Measurements from ENCODE around the gene FSTL4. TPM values are rescaled to one million over a fixed set of nuclear protein-coding genes. Genes with fewer than 3 reads are reported as not detected.

The FSTL4 gene
- total and polyA plus RNA-seq, 2 experiments from 2014 or later: 0.47 to 0.74 TPM

DNA sequence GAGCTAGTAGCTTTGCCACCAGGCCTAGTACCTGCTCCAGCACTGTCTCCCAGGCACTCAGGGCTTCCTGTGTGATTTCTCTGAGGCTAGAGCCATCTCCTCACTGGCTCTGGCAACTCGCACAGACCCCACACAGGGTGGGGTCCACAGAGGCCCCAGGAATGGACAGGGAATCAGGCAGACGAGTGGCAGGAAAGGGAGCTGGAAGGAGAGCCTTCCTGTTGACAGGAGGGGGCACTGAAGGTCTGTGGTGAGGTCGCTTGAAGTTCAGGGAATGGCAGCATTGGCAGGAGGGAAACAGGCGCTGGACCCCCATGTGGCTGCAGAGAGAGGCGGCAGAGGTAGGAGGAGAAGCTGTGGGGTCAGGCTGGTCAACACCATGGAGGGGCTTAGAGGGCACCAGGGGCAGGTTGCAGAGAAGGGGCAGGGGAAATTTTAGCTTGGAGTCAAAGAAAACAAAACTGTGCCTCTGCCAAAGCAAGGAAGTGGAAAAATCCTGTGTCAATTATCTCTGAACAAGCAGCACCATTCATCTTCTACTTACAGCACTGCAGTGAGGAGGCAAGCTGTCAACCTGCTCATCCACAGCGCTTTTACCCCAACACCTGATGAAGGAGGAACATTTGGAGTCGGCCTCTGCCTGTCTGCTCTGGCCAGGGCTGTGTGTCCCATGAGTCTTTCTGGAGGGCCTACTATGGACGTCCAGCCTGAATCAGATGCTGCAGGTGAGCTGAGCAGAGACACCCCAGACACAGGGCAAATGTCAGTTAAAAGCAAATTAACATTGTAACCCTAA, 270.2 kb downstream of the FSTL4 start:
- no peak overlapping the region for H3K4me2 ChIP-seq
- no peaks in the 10 kb centered on the region for H3K36me3 ChIP-seq (replicated peaks; ENCODE audit: insufficient read depth, low read depth)
- H4K20me1 ChIP-seq (ENCODE audit: insufficient read depth, poor library complexity, severe bottlenecking): no peaks in the 10 kb centered on the region
- 77% methylated on average over 8 of the region's 8 CpGs for WGBS (ENCODE audit: low lambda C conversion rate, missing lambda C conversion rate)
- no peaks in the 10 kb centered on the region for H3K9me2 ChIP-seq (replicated peaks; ENCODE audit: insufficient read depth)
- H3K4me1 ChIP-seq (ENCODE audit: insufficient read depth): peaks cover 4% of the 10 kb centered on the region
- no peak overlapping the region for H3K27ac ChIP-seq
- no peak for DNase-seq (ENCODE audit: low spot score)
- TF ChIP-seq EZH2phosphoT487 (IDR thresholded peaks at IDR 0.05; ENCODE audit: low read depth, severe bottlenecking, unreplicated experiment) (no peak), EZH2 (IDR thresholded peaks at IDR 0.05; ENCODE audit: borderline replicate concordance) (no peak)
- TF ChIP-seq, protein P1, sequence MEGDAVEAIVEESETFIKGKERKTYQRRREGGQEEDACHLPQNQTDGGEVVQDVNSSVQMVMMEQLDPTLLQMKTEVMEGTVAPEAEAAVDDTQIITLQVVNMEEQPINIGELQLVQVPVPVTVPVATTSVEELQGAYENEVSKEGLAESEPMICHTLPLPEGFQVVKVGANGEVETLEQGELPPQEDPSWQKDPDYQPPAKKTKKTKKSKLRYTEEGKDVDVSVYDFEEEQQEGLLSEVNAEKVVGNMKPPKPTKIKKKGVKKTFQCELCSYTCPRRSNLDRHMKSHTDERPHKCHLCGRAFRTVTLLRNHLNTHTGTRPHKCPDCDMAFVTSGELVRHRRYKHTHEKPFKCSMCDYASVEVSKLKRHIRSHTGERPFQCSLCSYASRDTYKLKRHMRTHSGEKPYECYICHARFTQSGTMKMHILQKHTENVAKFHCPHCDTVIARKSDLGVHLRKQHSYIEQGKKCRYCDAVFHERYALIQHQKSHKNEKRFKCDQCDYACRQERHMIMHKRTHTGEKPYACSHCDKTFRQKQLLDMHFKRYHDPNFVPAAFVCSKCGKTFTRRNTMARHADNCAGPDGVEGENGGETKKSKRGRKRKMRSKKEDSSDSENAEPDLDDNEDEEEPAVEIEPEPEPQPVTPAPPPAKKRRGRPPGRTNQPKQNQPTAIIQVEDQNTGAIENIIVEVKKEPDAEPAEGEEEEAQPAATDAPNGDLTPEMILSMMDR (IDR thresholded peaks at IDR 0.05; ENCODE audit: poor library complexity): no peak
- no peak overlapping the region for H2AFZ ChIP-seq
- no peak overlapping the region for H3K4me3 ChIP-seq
- no peaks in the 10 kb centered on the region for H3K79me2 ChIP-seq
- no peaks in the 10 kb centered on the region for H3K9me3 ChIP-seq (ENCODE audit: low read depth)
- H3K27me3 ChIP-seq: no peaks in the 10 kb centered on the region

DNA sequence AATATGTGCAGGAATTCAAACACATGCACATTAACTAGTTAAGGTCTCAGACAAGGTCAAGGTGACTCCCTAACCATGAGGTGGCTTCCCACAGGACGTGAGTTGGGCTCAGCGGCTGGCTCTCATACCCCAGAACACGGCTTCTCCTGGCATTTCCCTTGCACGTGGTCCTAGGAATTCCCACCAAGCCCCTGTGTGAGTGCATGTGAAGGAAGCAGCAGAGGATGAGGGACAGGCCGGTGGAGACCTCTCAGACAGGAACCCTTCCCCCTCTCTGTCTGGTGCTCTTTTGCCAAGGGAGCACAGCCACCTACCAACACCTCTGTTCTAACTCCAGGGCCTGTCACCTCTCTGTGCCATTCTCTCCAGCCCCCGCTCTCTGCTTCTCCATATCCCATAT, 271.0 kb downstream of the FSTL4 start:
- no peaks in the 10 kb centered on the region for H3K9me3 ChIP-seq (ENCODE audit: low read depth)
- no peaks in the 10 kb centered on the region for H3K9me2 ChIP-seq (replicated peaks; ENCODE audit: insufficient read depth)
- no peak overlapping the region for H2AFZ ChIP-seq
- H3K4me3 ChIP-seq: no peak overlapping the region
- WGBS (ENCODE audit: low lambda C conversion rate, missing lambda C conversion rate): 82% methylated on average over 6 of the region's 6 CpGs
- no peak for TF ChIP-seq EZH2 (IDR thresholded peaks at IDR 0.05; ENCODE audit: borderline replicate concordance)
- TF ChIP-seq EZH2phosphoT487 (IDR thresholded peaks at IDR 0.05; ENCODE audit: low read depth, severe bottlenecking, unreplicated experiment): no peak
- TF ChIP-seq, protein P1 (IDR thresholded peaks at IDR 0.05; ENCODE audit: poor library complexity): no peak
- no peak overlapping the region for H3K27ac ChIP-seq
- no peak overlapping the region for H3K4me2 ChIP-seq
- no peaks in the 10 kb centered on the region for H3K79me2 ChIP-seq
- H4K20me1 ChIP-seq (ENCODE audit: insufficient read depth, poor library complexity, severe bottlenecking): no peaks in the 10 kb centered on the region
- H3K36me3 ChIP-seq (replicated peaks; ENCODE audit: insufficient read depth, low read depth): no peaks in the 10 kb centered on the region
- H3K4me1 ChIP-seq (ENCODE audit: insufficient read depth): peaks cover 4% of the 10 kb centered on the region
- H3K27me3 ChIP-seq: no peaks in the 10 kb centered on the region
- DNase-seq (ENCODE audit: low spot score): no peak

DNA sequence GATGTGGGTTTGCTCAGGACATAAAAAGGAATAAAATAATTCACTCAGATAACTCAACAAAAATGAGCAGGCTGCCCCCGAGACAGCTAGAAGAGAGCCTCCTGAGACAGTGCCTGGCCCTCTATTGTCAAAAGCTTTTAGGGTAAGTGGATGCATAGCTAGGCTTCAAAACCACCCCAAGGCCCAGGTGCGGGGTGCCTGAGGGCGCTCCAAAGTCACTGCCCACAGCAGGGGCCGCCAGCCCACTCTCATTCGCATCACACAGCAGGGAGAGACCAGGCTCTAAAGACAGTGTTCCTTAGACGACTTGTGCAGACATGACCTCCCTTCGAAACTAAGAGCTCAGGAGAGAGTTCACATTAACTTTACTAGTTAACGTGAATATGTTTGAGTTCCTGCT, 271.5 kb downstream of the FSTL4 start:
- H3K36me3 ChIP-seq (replicated peaks; ENCODE audit: insufficient read depth, low read depth): no peaks in the 10 kb centered on the region
- H3K4me3 ChIP-seq: no peak overlapping the region
- no peak for DNase-seq (ENCODE audit: low spot score)
- no peak overlapping the region for H2AFZ ChIP-seq
- H3K4me1 ChIP-seq (ENCODE audit: insufficient read depth): peaks cover 4% of the 10 kb centered on the region
- peak overlapping the region; percentile 80 for H3K27ac ChIP-seq
- WGBS (ENCODE audit: low lambda C conversion rate, missing lambda C conversion rate): 84% methylated on average over 8 of the region's 8 CpGs
- H3K79me2 ChIP-seq: no peaks in the 10 kb centered on the region
- H3K4me2 ChIP-seq: no peak overlapping the region
- no peaks in the 10 kb centered on the region for H3K9me3 ChIP-seq (ENCODE audit: low read depth)
- no peaks in the 10 kb centered on the region for H3K9me2 ChIP-seq (replicated peaks; ENCODE audit: insufficient read depth)
- no peaks in the 10 kb centered on the region for H3K27me3 ChIP-seq
- TF ChIP-seq, protein P1 (IDR thresholded peaks at IDR 0.05; ENCODE audit: poor library complexity): no peak
- TF ChIP-seq EZH2phosphoT487 (IDR thresholded peaks at IDR 0.05; ENCODE audit: low read depth, severe bottlenecking, unreplicated experiment) (no peak), EZH2 (IDR thresholded peaks at IDR 0.05; ENCODE audit: borderline replicate concordance) (no peak)
- no peaks in the 10 kb centered on the region for H4K20me1 ChIP-seq (ENCODE audit: insufficient read depth, poor library complexity, severe bottlenecking)
